ENCODE measurements around the gene QPRT.
"Not testable (repeated sequence)": the region's sequence is repeated elsewhere in the genome, so short reads cannot be mapped to it uniquely, and the experiment has no call there.

QPRT gene

GRCh38 chr16:29720703-29721102 is 41.7 kb downstream of the QPRT start:
- DNase-seq = no peak

GRCh38 chr16:29721167-29721879 is 42.3 kb downstream of the QPRT start:
- peak; percentile 50 for DNase-seq

GRCh38 chr16:29726845-29727377 is 47.9 kb downstream of the QPRT start:
- DNase-seq = no peak

GRCh38 chr16:29727452-29727851 is 48.5 kb downstream of the QPRT start:
- no peak for DNase-seq

GRCh38 chr16:29729116-29729521 is 50.1 kb downstream of the QPRT start:
- DNase-seq = no peak

GRCh38 chr16:29730649-29731048 is 51.7 kb downstream of the QPRT start:
- DNase-seq = no peak

GRCh38 chr16:29731768-29732601 is 53.0 kb downstream of the QPRT start:
- peak; percentile 50 for DNase-seq

- no peak for DNase-seq
Measured at GRCh38 chr16:29734786-29735185, 55.8 kb downstream of the QPRT start.

- no peak for DNase-seq
Measured at GRCh38 chr16:29736112-29736511, 57.1 kb downstream of the QPRT start.

GRCh38 chr16:29736764-29737163 is 57.8 kb downstream of the QPRT start:
- DNase-seq = no peak

GRCh38 chr16:29737713-29738112 is 58.7 kb downstream of the QPRT start:
- DNase-seq = no peak

- DNase-seq = peak; percentile 89
Measured at GRCh38 chr16:29738514-29738913, 59.5 kb downstream of the QPRT start.

GRCh38 chr16:29739927-29740629 is 61.1 kb downstream of the QPRT start:
- DNase-seq = not testable (repeated sequence)

- not testable (repeated sequence) for DNase-seq
Measured at GRCh38 chr16:29740630-29741015, 61.6 kb downstream of the QPRT start.

GRCh38 chr16:29742683-29743275 is 63.8 kb downstream of the QPRT start:
- DNase-seq = no peak

GRCh38 chr16:29743475-29743826 is 64.5 kb downstream of the QPRT start:
- DNase-seq = no peak

- DNase-seq = peak; percentile 66
Measured at GRCh38 chr16:29743827-29744531, 65.0 kb downstream of the QPRT start.

- no peak for DNase-seq
Measured at GRCh38 chr16:29744541-29745101, 65.6 kb downstream of the QPRT start.

- peak; percentile 69 for DNase-seq
Measured at GRCh38 chr16:29745121-29745852, 66.3 kb downstream of the QPRT start.

GRCh38 chr16:29745853-29746345 is 66.9 kb downstream of the QPRT start, which contains the start of gene C16orf54:
TSS of gene C16orf54 (minus strand) at chr16:29745990. CDS start at chr16:29744951, 1,039 bp downstream.
- peak; percentile 98 for DNase-seq

GRCh38 chr16:29746518-29746917 is 67.5 kb downstream of the QPRT start:
- DNase-seq = not testable (repeated sequence)

Data from CD4-positive, alpha-beta T cell treated with Interleukin-4 for 4 hours (primary cell).